Stromal cell of bone marrow (primary cell): ENCODE measurements around the gene HNRNPA3.
"Not testable (repeated sequence)": the region's sequence is repeated elsewhere in the genome, so short reads cannot be mapped to it uniquely, and the experiment has no call there.

ENCODE experiments used
- DNase-seq: peaks from one replicate; pipeline ENCODE4 v3.0.0-alpha.2; 2012; ENCODE audit warnings: low read depth

The HNRNPA3 gene

DNA sequence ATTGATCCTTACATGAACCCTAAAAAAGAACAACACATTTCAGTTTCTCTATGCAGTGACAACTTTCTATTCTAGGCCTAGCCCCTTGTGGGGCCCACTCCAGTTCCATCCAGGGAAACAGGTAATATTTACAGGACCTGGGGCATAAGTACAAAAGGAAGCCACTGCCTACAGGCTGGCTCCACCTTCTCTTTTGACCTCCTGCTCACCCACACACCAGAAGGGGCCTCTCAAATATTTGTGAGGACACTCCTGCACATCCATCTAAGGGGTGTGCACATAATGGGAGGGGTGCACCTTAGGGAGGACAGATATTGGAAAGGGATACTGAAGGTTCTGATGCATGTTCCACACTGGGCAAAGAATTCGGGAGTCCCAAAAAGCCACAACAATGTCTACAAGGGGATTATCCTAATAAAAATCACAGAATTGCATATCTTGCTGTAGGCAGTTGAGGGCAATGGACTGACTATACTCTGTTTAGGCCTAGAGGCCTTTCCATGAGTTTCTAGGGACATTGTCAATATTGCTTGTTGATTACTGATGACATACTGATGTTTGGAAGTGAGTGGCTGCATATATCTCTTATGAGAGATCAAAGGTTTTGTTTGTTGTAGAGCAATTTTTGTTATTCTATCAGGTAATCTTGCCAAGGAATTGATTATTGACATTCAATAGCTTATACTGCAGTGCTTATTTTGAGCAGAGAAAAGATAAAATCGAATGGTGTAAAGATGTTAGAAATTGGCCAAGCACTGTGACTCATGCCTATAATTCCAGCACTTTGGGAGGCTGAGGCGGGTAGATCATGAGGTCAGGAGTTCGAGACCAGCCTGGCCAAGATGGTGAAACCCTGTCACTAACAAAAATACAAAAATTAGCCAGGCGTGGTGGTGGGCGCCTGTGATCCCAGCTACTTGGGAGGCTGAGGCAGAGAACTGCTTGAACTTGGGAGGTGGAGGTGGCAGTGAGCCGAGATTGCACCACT is 23.8 kb upstream of the HNRNPA3 start:
- DNase-seq, result no peak

DNA sequence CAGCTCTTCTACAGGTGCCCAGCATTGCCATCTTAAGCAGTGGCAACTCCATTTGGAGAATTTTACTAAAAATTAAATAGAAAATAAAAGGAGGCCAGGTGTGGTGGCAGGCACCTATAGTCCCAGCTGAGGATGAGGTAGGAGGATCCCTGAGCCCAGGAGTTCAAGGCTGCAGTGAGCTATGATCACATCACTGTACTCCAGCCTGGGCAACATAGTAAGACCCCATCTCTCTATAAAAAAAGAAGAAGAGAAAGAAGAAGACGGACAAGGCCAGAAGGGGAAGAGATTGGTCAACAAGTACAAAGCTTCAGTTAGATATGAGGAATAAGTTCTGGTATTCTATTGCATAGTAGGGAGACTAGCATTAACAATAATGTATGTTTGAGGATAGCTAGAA is 21.7 kb upstream of the HNRNPA3 start:
- no peak for DNase-seq

DNA sequence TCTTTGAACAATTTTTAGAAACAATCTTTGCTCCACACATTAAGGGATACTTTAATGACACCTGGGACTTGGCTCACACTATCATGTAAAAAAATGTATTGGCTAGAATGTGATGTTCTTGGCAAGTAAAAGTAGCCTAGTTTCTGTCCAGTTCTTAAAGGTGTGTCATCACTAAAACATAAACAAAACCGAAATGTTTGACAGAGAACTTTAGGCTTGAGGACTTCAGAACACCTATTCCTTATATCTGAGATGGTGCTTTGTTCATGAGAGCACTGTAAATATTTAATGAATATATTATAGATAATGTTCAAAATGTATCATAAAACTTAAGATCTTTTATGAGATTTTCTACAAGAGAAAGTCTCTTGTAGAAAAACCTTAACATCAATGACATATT is 19.8 kb upstream of the HNRNPA3 start:
- no peak for DNase-seq

DNA sequence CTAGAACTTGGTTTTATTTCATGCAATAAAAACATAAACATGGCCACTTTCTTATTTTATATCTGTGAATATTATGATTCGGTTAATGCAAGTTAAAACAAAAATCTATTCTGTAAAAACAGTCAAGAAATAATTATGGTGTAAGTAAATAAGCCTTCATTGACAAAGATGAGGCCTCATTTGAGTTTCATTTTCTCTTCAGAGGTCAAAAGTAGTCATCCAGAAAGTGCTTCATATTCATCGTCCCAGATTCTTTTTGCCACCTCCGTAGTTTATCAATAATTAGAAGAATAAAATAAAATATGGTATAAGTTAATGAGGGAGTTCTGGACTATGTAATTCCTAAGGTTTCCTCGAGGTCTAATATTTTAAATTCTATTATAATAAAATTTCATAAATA is 19.4 kb upstream of the HNRNPA3 start:
- DNase-seq, result no peak

DNA sequence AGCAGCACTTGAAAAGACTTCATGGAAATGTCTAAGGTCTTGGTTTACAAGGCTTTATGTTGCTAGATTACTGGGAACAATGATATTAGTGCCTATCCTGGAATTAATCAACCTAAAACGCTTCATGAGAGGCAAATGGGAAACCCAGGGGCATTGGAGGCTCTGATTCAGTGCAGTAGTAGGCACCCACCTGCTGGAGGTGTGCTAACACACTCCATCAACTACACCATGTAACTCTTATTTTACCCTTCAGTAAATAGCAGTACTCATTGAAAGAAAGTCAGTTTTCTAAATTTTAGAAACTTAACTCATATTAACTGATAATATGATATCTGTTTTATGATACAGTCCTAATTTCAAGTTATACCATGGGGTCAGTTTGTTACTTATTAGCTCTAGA is 17.4 kb upstream of the HNRNPA3 start:
- DNase-seq, result no peak

DNA sequence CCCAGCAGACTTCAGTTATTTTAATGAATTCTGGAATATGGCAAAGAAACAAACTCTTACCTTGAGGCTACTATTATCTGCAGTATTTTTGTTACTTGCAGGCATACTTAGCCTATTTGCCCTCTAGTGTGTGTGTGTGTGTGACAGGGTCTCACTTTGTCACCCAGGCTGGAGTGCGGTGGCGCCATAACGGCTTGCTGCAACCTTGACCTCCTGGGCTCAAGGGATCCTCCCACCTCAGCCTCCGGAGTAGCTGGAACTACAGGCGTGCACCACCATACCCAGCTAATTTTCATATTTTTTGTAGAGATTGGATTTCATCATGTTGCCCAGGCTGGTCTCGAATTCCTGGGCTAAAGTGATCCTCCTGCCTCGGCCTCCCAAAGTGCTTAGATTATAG is 12.2 kb upstream of the HNRNPA3 start:
- not testable (repeated sequence) for DNase-seq

DNA sequence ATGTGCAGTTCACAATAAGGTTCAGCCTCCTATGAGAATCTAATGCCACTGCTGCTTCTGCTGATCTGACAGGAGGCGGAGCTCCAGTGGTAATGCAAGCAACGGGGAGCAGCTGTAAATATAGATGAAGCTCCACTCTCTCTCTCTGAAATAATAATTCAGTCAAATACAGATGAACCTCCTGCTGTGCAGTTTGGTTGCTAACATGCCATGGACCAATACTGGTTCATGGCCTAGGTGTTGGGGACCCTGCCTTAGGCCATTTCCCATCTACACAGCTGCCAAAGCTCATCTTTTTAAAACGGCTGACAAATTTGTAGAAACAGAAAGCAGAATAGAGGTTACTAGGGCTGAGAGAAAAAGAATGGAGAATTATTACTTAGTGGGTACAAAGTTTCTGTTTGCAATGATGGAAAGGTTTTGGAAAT is 10.7 kb upstream of the HNRNPA3 start:
- no peak for DNase-seq

DNA sequence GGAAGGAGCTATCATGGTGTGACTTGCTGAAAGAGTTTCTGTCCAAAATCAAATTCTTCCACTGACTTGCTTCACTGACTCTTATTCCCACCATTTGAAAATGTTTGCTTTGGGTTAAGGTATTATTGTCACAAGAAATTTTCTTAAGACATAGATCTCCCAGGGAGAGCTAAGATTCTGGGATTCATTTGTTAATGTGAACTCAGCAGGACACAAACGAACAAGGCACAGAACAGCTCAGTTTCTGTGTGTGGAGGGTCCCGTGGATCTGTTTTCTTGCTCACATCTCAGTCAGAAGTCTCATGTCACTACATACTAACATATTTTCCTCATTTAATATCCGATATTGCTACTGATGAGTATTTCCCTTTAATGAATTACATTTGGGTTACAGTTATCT is 8.2 kb upstream of the HNRNPA3 start:
- no peak for DNase-seq

DNA sequence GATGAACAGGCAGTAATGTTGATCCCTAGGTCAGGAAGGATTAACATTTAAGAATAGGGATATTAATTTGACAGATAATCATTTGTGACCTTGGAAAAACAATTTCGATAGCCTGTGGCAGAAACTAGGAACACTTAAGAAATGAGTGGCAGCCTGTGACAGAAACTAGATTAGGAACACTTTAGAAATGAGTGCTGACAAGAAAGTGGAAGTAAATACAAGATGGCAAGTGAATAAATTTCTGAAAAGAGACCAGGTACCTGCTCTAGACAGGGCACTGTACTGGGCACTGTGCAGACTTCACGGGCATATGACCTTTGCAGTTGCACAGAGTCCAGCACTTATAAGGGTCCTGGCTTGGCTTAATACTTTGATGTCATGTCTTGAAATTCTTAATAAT is 5.5 kb upstream of the HNRNPA3 start:
- DNase-seq, result no peak

DNA sequence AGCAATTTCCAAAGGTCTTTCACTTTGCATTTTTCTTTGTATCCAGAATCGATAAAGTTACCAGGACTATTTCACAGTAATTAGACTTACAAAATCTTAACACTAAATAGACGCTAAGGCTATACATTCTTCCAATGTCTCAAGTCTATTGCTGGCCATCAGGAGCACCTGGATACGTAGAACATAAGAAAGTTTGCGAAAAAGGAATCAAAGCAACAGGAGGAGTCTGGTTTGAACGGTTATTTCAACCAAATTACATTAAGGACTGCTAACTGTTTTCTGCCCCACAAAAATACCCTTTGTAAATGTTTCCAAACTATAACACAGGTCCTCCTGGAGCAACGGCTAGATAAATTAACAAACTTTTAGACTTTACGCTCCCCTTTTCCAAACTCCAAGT is 1.4 kb upstream of the HNRNPA3 start:
- DNase-seq, result no peak

DNA sequence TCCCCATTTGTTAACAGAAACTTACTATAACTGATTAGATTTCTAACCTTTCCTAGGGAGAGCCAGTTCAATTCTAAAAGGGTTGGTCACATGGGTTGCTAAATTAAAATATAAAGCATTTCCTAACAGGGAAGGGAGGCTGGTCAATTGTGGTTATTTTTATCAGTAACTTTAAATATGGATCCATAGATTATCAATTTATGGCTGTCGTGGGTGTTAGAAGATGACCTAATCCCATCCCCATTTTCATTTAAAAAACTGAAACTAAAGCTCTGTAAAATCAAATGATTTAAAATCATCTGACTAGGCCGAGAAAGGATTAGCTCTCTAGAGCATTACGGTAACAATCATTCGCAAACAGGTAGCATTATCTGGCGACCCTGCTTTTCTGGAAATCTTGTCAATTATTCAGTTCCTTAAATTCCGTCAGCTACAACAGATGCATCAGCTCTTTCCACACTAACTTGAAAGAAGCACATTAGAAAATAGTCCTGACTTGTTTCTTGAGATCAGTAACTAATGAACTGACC is 953 bp upstream of the HNRNPA3 start:
- DNase-seq, result no peak

DNA sequence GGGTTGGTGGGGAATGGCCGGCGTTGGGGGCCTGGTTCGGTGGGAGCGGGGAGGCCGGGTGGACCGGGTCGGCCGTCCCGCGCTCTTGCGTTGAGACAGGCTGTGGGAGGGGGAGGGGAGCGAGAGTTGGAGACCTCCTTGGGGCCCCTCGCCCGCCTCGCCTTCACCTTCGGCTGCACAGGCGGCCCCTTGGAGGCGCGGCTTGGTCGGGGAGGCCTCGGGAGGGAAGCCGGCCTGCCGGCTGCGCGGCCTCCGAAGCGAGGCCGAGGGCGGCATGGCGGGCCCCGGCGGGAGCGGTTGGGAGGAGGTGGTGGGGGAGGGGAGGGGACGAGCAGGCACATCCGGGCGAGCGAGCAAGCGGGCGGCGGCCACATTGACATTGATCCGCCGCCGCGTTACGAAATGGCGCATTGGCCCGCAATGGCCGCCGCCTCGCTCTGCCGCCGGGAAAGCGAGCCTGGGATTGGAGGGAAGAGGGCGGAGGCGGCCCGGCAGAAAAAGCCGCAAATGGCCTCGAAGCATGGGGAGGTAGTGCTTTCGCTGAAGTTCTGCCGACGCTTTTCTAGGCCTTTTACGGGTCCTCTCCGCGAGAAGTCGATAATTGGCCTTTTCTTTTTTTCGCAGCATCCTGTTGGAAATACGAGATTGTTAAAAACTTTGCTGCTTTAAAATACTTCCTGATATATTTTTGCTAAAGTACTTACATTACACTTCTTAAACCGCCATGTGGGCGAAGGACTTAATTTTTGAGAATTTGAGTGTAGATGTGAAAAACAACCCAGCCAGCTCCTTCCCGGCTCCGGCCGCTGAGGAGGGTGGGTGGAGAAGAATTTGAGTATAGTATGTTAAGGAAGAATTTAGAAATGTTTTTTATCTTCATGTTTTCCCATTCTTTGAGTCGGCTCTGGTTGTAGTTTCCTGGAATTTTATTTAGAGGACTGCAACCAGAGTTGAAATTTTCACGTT is 580 bp downstream of the HNRNPA3 start:
- peak; percentile 80 for DNase-seq

DNA sequence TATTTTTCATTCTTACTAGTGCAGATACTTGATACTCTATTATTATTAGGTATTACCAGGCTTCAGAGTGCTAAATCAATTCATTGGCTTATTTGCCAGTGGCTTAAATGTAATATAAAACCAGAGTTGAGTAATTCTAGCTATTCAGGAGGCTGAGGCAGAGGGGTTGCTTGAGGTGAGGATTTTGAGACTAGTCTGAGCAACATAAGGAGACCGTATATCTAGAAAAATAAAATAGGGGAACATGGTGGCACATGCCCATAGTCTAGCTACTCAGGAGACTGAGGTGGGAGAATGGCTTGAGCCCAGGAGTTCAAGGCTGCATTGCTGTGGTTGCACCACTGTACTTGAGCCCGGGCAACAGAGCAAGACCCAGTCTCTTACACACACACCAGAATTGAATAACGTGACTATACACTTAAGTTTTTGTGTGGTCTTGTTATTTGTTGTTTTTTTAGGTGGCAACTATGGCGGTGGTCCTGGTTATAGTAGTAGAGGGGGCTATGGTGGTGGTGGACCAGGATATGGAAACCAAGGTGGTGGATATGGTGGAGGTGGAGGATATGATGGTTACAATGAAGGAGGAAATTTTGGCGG is 4.8 kb downstream of the HNRNPA3 start:
- no peak for DNase-seq

DNA sequence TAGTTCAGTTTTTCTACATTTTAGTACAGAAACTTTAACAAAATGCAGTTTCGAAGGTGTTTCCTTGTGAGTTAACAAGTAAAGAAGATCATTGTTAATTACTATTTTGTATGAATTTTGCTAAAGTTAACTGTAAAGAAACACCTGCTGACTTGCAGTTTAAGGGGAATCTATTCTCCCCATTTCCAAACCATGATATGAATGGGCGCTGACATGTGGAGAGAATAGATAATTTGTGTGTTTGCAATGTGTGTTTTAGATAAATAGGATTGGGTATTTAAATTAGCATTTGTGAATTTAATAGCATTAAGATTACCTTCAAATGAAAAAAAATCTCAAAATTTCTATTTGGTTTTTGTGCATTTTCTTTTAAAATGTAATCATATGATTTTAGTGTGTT is 7.2 kb downstream of the HNRNPA3 start:
- not testable (repeated sequence) for DNase-seq

DNA sequence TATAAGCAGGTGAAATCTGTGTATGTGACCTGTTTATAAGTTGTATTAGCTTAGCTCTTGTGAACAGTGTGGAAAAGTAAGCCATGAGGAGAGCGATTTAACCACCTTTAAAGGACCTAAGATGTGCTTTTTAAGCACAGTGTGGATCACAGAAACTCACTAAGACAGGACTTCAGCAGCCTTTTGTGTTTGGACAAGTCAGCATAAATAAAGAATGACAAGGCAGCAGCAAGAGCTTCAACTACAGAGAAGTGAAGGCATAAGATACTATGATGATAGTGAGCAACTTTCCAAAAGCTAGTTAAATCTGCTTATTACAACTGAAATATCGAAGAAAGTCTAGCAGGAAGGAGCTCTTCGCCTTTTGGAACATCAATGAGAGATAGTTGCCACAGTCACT is 8.9 kb downstream of the HNRNPA3 start:
- DNase-seq, result no peak

DNA sequence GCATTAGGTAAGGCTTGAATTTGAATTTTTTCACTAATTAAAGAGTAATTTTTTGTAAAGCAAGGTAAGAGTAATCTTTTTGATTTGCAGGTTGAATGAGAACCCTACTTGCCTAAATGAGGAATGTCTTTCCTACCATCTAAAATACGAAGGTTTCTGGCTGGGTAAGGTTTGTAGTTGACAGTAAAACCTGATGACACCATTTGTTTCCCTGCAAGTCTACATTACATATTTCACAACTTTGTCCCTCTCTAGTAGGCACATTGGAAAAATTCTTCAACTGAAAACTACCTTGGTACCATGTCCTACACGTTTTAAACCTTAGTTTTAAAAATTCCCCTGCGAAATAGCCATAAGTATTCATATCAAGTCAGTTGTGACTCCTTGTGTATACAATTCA is 9.4 kb downstream of the HNRNPA3 start:
- no peak for DNase-seq

DNA sequence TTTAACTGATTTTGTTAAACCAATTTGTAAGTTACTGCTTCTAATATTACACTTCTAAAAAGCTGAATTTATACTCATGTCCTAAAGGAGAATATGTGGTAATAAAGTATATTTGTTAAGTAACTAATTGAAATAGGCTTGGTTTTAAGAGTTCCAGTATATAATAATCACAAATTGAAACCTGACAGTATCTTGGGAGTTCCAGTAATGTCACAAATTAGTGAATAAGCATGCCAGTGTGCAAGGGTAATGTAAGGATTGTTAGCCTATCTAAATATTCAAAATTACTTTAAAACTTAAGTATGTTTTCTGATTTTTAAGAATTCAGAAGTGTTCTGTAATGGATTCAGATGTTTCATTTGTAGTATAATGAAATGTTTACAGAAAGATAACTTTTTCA is 10.8 kb downstream of the HNRNPA3 start:
- not testable (repeated sequence) for DNase-seq

DNA sequence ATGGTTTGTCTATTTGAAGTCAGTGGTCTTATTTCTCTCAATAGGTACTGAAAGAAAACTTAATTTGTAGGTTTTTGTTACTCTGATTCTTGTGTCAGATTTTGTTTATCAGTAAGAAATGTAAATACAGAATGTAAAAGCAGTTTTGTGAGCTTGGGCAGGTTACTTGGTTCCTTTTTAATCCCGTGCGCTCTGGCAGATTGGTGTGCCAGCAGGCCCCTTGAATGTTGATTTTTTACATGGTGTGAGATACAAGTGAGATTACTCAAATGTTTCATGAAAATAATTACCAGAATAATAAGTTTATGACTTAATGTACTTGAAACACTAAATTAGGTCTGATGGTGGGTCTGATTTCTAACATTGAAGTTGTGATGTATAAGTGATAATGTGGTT is 13.4 kb downstream of the HNRNPA3 start:
- no peak for DNase-seq

DNA sequence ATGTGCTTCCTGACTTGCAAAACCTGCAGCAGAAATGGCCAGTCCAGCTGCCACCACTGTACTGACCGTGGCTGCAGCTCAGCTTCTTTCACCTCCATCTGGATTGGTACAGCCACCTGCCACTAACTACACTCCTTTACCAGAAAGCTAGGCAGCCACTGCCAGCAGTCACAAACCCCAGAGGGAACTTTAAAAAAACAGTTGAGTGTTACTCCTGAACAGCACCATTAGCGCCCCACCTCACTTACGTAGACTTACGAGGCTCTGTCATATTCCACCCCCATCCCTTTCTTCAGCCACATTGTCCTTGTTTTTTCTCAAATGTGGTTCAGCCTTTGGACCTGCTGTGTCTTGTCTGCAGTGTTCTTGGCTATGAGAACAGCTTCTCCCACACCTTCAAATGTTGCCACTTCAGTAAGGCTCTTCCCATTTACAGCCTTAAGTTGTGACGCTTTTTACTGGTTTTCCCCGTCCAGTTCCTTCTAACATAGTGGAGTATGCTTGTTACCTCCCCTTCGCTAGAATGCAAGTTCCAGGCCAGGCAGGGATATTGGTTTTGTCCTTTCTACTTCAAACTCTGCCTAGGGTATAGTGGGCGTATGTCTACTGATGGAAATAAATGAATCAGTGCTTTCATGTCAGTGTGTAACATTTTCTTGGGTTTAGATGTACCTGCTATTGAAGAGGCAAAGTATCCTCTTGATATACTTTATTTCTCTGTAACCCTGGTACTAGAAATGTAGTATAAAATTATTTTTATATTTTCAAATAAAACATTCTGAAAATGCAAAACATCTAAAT is 17.0 kb downstream of the HNRNPA3 start:
- DNase-seq, result no peak

DNA sequence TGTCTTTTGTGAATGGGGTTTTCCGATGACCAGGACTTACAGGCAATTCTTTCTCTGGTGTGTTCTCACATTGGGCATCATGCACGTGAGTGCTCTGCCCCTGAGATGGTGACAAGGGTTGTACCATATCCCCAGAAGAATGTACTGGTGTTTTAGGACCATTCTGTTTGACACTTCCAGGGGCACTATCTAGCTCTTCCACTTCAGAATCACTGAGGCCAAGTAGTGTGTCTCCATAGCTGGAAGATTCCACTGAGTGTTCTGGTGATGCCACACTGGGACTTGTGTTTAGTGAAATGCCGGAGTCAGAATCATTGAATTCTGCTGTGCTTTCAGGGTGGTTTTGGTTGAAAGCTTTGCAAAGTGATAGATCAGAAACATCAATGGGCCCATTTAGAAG is 18.7 kb downstream of the HNRNPA3 start:
- DNase-seq, result no peak

DNA sequence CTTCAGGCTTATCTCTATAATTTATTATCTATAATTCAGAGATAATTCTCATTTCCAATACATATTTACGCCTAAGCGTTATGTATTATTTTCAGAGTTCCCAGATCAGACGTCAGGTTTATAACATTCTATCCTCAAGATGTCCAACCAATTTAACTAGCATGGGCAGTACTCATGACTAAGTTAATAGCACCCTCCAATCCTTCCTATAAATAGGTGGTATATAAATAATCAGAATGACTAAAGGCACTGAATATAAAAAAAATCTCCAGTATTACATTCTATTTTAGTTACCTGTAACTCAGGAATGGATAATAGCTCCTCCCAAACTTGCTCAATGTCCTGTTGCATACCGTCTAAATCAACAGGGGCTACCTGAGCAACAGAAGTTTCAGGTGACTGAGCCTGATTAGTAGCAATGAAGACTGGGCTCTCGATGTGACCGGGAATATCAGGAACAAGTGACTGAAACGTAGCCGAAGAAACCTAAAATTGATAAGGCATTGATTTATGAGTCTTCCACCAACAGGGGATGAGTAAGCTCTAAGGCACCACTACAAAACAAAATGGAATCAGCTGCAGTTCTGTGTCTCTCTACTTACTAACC is 19.6 kb downstream of the HNRNPA3 start:
- DNase-seq, result no peak
